Measurements from ENCODE around the gene USH2A. TPM values are rescaled to one million over a fixed set of nuclear protein-coding genes. Genes with fewer than 3 reads are reported as not detected.

Gene USH2A
- polyA plus RNA-seq, 3 donors, result not detected

DNA sequence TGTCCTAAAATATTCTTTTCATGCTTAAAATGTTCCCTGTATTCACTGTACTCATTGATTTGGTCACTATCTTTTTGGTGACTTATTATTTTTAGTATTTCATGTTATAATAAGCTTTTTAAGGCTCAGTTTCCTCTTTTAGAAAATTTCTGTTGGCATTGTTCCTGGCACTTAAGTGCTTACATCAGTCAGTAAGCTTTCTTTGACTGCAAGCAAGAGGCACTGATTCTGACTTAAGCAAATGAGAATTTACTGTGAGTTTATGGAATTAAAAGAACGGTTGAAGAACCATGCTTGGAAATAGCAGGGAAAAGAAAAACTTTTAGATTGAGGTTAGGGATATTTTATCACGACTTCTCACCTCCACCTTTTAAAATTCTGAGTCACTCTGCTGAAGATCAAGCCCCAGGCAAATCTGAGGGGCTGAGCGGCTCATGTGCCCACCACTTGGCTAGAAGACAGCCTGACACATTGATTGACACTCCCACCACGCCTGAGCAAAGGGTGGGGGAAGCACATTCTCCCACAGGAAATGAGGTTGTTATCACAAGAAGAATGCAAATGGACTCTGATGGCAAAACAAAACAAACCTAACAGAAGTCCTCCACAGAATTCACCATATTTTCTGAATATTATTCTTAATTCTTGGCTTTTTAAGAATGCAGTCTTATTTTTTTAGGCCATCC lies 753.3 kb downstream of the USH2A start:
- Mint-ChIP-seq H3K4me3 (no peak overlapping the region), H3K36me3 (no peaks in the 10 kb centered on the region), H3K27me3 (ENCODE audit: low read depth in 3 of 3) (peaks cover 0 to 2% (median 0%) of the 10 kb centered on the region in 3 donors), H3K4me1 (no peaks in the 10 kb centered on the region), H3K9me3 (peaks cover 0 to 4% (median 0%) of the 10 kb centered on the region in 7 donors), H3K27ac (no peak overlapping the region)
- H3K9me3 ChIP-seq (replicated peaks in 1 of 2; ENCODE audit: control insufficient read depth in 1 of 2, insufficient read depth in 1 of 2, low read length in 2 of 2), result peaks cover 0 to 2% of the 10 kb centered on the region in 2 donors
- H3K4me3 ChIP-seq (replicated peaks in 1 of 3; ENCODE audit: low read depth in 2 of 3, low read length in 3 of 3), result no peak overlapping the region
- no peak overlapping the region for H3K27ac ChIP-seq (ENCODE audit: low read depth in 1 of 2, low read length in 2 of 2)
- no peak overlapping the region for H2AFZ ChIP-seq (ENCODE audit: insufficient read depth, low read depth, low read length, poor library complexity, severe bottlenecking)
- TF ChIP-seq, protein P1, sequence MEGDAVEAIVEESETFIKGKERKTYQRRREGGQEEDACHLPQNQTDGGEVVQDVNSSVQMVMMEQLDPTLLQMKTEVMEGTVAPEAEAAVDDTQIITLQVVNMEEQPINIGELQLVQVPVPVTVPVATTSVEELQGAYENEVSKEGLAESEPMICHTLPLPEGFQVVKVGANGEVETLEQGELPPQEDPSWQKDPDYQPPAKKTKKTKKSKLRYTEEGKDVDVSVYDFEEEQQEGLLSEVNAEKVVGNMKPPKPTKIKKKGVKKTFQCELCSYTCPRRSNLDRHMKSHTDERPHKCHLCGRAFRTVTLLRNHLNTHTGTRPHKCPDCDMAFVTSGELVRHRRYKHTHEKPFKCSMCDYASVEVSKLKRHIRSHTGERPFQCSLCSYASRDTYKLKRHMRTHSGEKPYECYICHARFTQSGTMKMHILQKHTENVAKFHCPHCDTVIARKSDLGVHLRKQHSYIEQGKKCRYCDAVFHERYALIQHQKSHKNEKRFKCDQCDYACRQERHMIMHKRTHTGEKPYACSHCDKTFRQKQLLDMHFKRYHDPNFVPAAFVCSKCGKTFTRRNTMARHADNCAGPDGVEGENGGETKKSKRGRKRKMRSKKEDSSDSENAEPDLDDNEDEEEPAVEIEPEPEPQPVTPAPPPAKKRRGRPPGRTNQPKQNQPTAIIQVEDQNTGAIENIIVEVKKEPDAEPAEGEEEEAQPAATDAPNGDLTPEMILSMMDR (IDR thresholded peaks at IDR 0.05), result no peak
- intact Hi-C loops (cut with micrococcal nuclease), result no loop called here
- H3K4me2 ChIP-seq (replicated peaks; ENCODE audit: extremely low read depth, low read length, poor library complexity, severe bottlenecking), result no peak overlapping the region
- H3K27me3 ChIP-seq (ENCODE audit: control insufficient read depth in 2 of 2, insufficient read depth in 2 of 2, low read length in 2 of 2), result no peaks in the 10 kb centered on the region
- H3K4me1 ChIP-seq (ENCODE audit: control insufficient read depth in 1 of 2, insufficient read depth in 2 of 2, low read length in 2 of 2), result no peaks in the 10 kb centered on the region
- no peaks in the 10 kb centered on the region for H3K36me3 ChIP-seq (replicated peaks in 1 of 2; ENCODE audit: control insufficient read depth in 1 of 2, insufficient read depth in 2 of 2, low read length in 2 of 2)
- H3K9ac ChIP-seq (ENCODE audit: insufficient read depth, low read length, poor library complexity, severe bottlenecking), result no peak overlapping the region
- H4K20me1 ChIP-seq (ENCODE audit: insufficient read depth, low read length), result no peaks in the 10 kb centered on the region
- no peaks in the 10 kb centered on the region for H3K79me2 ChIP-seq (ENCODE audit: insufficient read depth, low read length)
- no CpG with 5 or more reads among the region's 4 CpGs for WGBS (ENCODE audit: insufficient coverage)
- DNase-seq, result no peak

DNA sequence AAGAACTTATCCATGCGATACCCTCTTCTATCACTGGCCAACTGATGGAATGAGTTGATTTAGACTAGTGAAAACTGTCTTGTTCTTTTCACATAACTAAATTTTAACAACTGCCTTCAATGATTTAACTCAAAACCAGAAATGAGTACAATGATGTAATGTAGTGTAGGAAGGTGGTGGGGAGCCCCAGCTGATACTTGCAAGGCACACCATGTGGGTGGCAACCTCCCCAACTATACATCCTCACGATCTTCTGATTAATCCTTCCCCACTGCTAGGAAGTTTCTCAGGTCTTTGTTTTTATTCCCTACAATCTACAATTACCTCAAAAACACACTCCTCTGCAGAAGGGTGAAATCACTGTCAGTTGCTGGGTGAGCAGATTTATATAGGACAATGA lies 755.5 kb downstream of the USH2A start:
- Histone ChIP-seq H2AFZ (ENCODE audit: insufficient read depth, low read depth, low read length, poor library complexity, severe bottlenecking) (no peak overlapping the region), H3K4me3 (replicated peaks in 1 of 3; ENCODE audit: low read depth in 2 of 3, low read length in 3 of 3) (no peak overlapping the region), H4K20me1 (ENCODE audit: insufficient read depth, low read length) (no peaks in the 10 kb centered on the region), H3K4me1 (ENCODE audit: control insufficient read depth in 1 of 2, insufficient read depth in 2 of 2, low read length in 2 of 2) (no peaks in the 10 kb centered on the region), H3K27me3 (ENCODE audit: control insufficient read depth in 2 of 2, insufficient read depth in 2 of 2, low read length in 2 of 2) (no peaks in the 10 kb centered on the region), H3K27ac (ENCODE audit: low read depth in 1 of 2, low read length in 2 of 2) (no peak overlapping the region), H3K9ac (ENCODE audit: insufficient read depth, low read length, poor library complexity, severe bottlenecking) (no peak overlapping the region), H3K36me3 (replicated peaks in 1 of 2; ENCODE audit: control insufficient read depth in 1 of 2, insufficient read depth in 2 of 2, low read length in 2 of 2) (no peaks in the 10 kb centered on the region), H3K79me2 (ENCODE audit: insufficient read depth, low read length) (no peaks in the 10 kb centered on the region), H3K4me2 (replicated peaks; ENCODE audit: extremely low read depth, low read length, poor library complexity, severe bottlenecking) (no peak overlapping the region), H3K9me3 (replicated peaks in 1 of 2; ENCODE audit: control insufficient read depth in 1 of 2, insufficient read depth in 1 of 2, low read length in 2 of 2) (peaks cover 0 to 3% of the 10 kb centered on the region in 2 donors)
- intact Hi-C loops (cut with micrococcal nuclease), result no loop called here
- Mint-ChIP-seq H3K9me3 (peaks cover 0 to 3% (median 0%) of the 10 kb centered on the region in 7 donors), H3K27me3 (ENCODE audit: low read depth in 3 of 3) (peaks cover 0 to 2% (median 0%) of the 10 kb centered on the region in 3 donors), H3K4me3 (no peak overlapping the region), H3K36me3 (no peaks in the 10 kb centered on the region), H3K27ac (no peak overlapping the region), H3K4me1 (no peaks in the 10 kb centered on the region)
- DNase-seq, result no peak
- no CpG with 5 or more reads among the region's 2 CpGs for WGBS (ENCODE audit: insufficient coverage)
- TF ChIP-seq, protein P1 (IDR thresholded peaks at IDR 0.05), result no peak
